ENCODE results near the gene MOV10. TPM values are rescaled to one million over a fixed set of nuclear protein-coding genes. Genes with fewer than 3 reads are reported as not detected.

The MOV10 gene
- total RNA-seq, result 10 to 100 TPM; 30.6 to 69.9 (median 43.8) TPM

GRCh38 chr1:112674440-112674985 is at the start of gene MOV10:
TSS of gene MOV10 (plus strand) at chr1:112674659. CDS start at chr1:112674913, 254 bp downstream.
- Histone ChIP-seq H3K4me1 (peaks cover 0 to 22% (median 11%) of the 10 kb centered on the region in 4 donors), H3K27ac (peak within 1 kb of the TSS; percentile 79 to 97 (median 95)), H3K27me3 (no peaks in the 10 kb centered on the region), H3K36me3 (peaks cover 0 to 24% (median 4%) of the 10 kb centered on the region in 3 donors), H3K4me3 (peak within 1 kb of the TSS; percentile 64 to 77 (median 75)), H3K9me3 (no peaks in the 10 kb centered on the region)
- DNase-seq (ENCODE audit: low spot score in 2 of 2), result peak; percentile 52 to 54
- TF ChIP-seq POLR2A (IDR thresholded peaks at IDR 0.05) (no peak), EP300 (IDR thresholded peaks at IDR 0.05) (peak in 1 of 2 donors; percentile 39)
- 0 to 1% methylated on average over 30 of the region's 30 CpGs for WGBS, 2 donors

- 79 to 83% methylated on average over 2 of the region's 2 CpGs for WGBS, 2 donors
- Histone ChIP-seq H3K27ac (peak overlapping the region in 1 of 4 donors; percentile 4), H3K4me1 (peaks cover 0 to 87% (median 19%) of the 10 kb centered on the region in 4 donors), H3K27me3 (no peaks in the 10 kb centered on the region), H3K36me3 (peaks cover 0 to 3% (median 0%) of the 10 kb centered on the region in 3 donors), H3K9me3 (no peaks in the 10 kb centered on the region), H3K4me3 (no peak overlapping the region)
- TF ChIP-seq EP300 (IDR thresholded peaks at IDR 0.05) (no peak), CTCF (IDR thresholded peaks at IDR 0.05) (no peak), POLR2A (IDR thresholded peaks at IDR 0.05) (no peak)
- DNase-seq (ENCODE audit: low spot score in 2 of 2), result no peak
Measured at GRCh38 chr1:112625696-112626095, 48.8 kb upstream of the MOV10 start.

- Histone ChIP-seq H3K36me3 (peaks cover 0 to 3% (median 0%) of the 10 kb centered on the region in 3 donors), H3K4me3 (no peak overlapping the region), H3K9me3 (no peaks in the 10 kb centered on the region), H3K27me3 (no peaks in the 10 kb centered on the region), H3K27ac (no peak overlapping the region), H3K4me1 (peaks cover 0 to 82% (median 14%) of the 10 kb centered on the region in 4 donors)
- WGBS, 2 donors, result 93 to 96% methylated on average over 5 of the region's 5 CpGs
- no peak for DNase-seq (ENCODE audit: low spot score in 2 of 2)
- TF ChIP-seq POLR2A (IDR thresholded peaks at IDR 0.05) (no peak), EP300 (IDR thresholded peaks at IDR 0.05) (no peak), CTCF (IDR thresholded peaks at IDR 0.05) (no peak)
Measured at GRCh38 chr1:112626193-112626592, 48.3 kb upstream of the MOV10 start.

GRCh38 chr1:112626887-112627286 is 47.6 kb upstream of the MOV10 start:
- Histone ChIP-seq H3K27me3 (no peaks in the 10 kb centered on the region), H3K36me3 (peaks cover 0 to 3% (median 0%) of the 10 kb centered on the region in 3 donors), H3K4me1 (peaks cover 0 to 78% (median 7%) of the 10 kb centered on the region in 4 donors), H3K27ac (no peak overlapping the region), H3K9me3 (no peaks in the 10 kb centered on the region), H3K4me3 (no peak overlapping the region)
- TF ChIP-seq CTCF (IDR thresholded peaks at IDR 0.05) (no peak), EP300 (IDR thresholded peaks at IDR 0.05) (no peak), POLR2A (IDR thresholded peaks at IDR 0.05) (no peak)
- no peak for DNase-seq (ENCODE audit: low spot score in 2 of 2)

GRCh38 chr1:112628516-112628915 is 45.9 kb upstream of the MOV10 start:
- WGBS, 2 donors, result 81 to 88% methylated on average over 2 of the region's 2 CpGs

More at GRCh38 chr1:112628516-112628915, 45.9 kb upstream of the MOV10 start:
- H3K36me3 ChIP-seq, result peaks cover 0 to 3% (median 0%) of the 10 kb centered on the region in 3 donors
- DNase-seq (ENCODE audit: low spot score in 2 of 2), result no peak
- H3K27me3 ChIP-seq, result no peaks in the 10 kb centered on the region
- H3K4me3 ChIP-seq, result no peak overlapping the region
- H3K27ac ChIP-seq, result no peak overlapping the region
- H3K4me1 ChIP-seq, result peaks cover 0 to 72% (median 7%) of the 10 kb centered on the region in 4 donors
- TF ChIP-seq CTCF (IDR thresholded peaks at IDR 0.05) (no peak), POLR2A (IDR thresholded peaks at IDR 0.05) (no peak), EP300 (IDR thresholded peaks at IDR 0.05) (no peak)
- H3K9me3 ChIP-seq, result no peaks in the 10 kb centered on the region
